HG02642 (cell line): Measurements from ENCODE around the gene GTF2H2.
"Not testable (repeated sequence)": the region's sequence is repeated elsewhere in the genome, so short reads cannot be mapped to it uniquely, and the experiment has no call there.

Source experiments
- ATAC-seq: cut with Tn5 transposase; IDR thresholded peaks from one replicate; pipeline ENCODE4 v1.9.1; 2021; ENCODE audit warnings: mild to moderate bottlenecking; ENCODE audit not compliant: unreplicated experiment, poor library complexity

Gene GTF2H2

GRCh38 chr5:71067262-71067928, at the start of gene GTF2H2:
Gene GTF2H2 (minus strand): TSS chr5:71067676. CDS start chr5:71062763, 4,913 bp downstream.
- ATAC-seq: peak; percentile 98

- not testable (repeated sequence) for ATAC-seq
These were observed 42.3 kb upstream of the GTF2H2 start for GRCh38 chr5:71109730-71110275.

GRCh38 chr5:71099996-71100395, 32.5 kb upstream of the GTF2H2 start:
- ATAC-seq: not testable (repeated sequence)

GRCh38 chr5:71097930-71098203, 30.4 kb upstream of the GTF2H2 start:
- ATAC-seq: not testable (repeated sequence)

GRCh38 chr5:71097173-71097929, 29.9 kb upstream of the GTF2H2 start:
- not testable (repeated sequence) for ATAC-seq

- not testable (repeated sequence) for ATAC-seq
These were observed 22.3 kb upstream of the GTF2H2 start for GRCh38 chr5:71089773-71090172.

- not testable (repeated sequence) for ATAC-seq
These were observed 21.3 kb upstream of the GTF2H2 start for GRCh38 chr5:71088754-71089153.

GRCh38 chr5:71086145-71086544, 18.7 kb upstream of the GTF2H2 start:
- not testable (repeated sequence) for ATAC-seq

- ATAC-seq: not testable (repeated sequence)
These were observed 17.0 kb upstream of the GTF2H2 start for GRCh38 chr5:71084280-71085063.

GRCh38 chr5:71082898-71083297, 15.4 kb upstream of the GTF2H2 start:
- ATAC-seq: not testable (repeated sequence)

- not testable (repeated sequence) for ATAC-seq
These were observed 14.9 kb upstream of the GTF2H2 start for GRCh38 chr5:71082340-71082739.

- not testable (repeated sequence) for ATAC-seq
These were observed 6.2 kb downstream of the GTF2H2 start for GRCh38 chr5:71061322-71061721.

GRCh38 chr5:71059426-71059825, 8.1 kb downstream of the GTF2H2 start:
- not testable (repeated sequence) for ATAC-seq

- ATAC-seq: not testable (repeated sequence)
These were observed 22.7 kb downstream of the GTF2H2 start for GRCh38 chr5:71044808-71045207.

GRCh38 chr5:71044128-71044527, 23.3 kb downstream of the GTF2H2 start:
- not testable (repeated sequence) for ATAC-seq

- ATAC-seq: not testable (repeated sequence)
These were observed 36.3 kb downstream of the GTF2H2 start for GRCh38 chr5:71031046-71031776.

GRCh38 chr5:71025289-71025953, 42.1 kb downstream of the GTF2H2 start, which contains the start of gene NAIP:
Gene NAIP (minus strand): TSS chr5:71025339. CDS start chr5:71012915, 12,424 bp downstream.
- ATAC-seq: not testable (repeated sequence)

GRCh38 chr5:71020643-71021042, 46.8 kb downstream of the GTF2H2 start:
- not testable (repeated sequence) for ATAC-seq

GRCh38 chr5:71018376-71019005, 49.0 kb downstream of the GTF2H2 start:
- not testable (repeated sequence) for ATAC-seq
